OCI-M1 (cell line): ENCODE results near the gene KLK8.
"Not testable (repeated sequence)": the region's sequence is repeated elsewhere in the genome, so short reads cannot be mapped to it uniquely, and the experiment has no call there.

Source experiments
- DNase-seq: peaks from one replicate; lab custom pipeline; 2025; lab: John Stamatoyannopoulos, UW

KLK8 gene

GRCh38 chr19:50983625-50984292 lies 17.6 kb downstream of the KLK8 start, which contains the start of gene KLK7:
KLK7 (minus strand) TSS chr19:50983917; CDS start chr19:50982399, 1,518 bp downstream.
- DNase-seq, result no peak

DNA sequence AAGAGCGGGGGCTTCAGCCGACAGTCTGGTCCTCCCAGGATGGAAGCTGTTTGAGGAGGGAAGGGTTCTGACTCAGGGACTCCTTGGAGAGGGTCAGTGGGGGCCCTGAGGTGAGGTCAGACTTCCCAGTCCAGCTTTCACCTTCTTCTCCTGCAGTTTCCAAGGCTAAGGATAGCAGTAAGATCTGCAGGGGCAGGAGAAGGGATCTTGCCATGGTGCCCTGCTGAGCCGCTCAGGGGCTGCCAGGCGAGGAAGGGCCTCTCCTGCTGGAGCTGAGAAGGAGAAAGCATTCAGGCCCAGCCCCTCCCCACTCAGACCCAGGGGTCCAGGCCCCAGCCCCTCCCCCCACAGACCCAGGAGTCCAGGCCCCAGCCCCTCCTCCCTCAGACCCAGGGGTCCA lies 19.2 kb downstream of the KLK8 start:
- no peak for DNase-seq

GRCh38 chr19:50981587-50982146 lies 19.7 kb downstream of the KLK8 start:
- no peak for DNase-seq

- DNase-seq, result no peak
These were observed 21.2 kb downstream of the KLK8 start for GRCh38 chr19:50980208-50980607.

GRCh38 chr19:50979758-50980157 lies 21.6 kb downstream of the KLK8 start:
- DNase-seq, result no peak

DNA sequence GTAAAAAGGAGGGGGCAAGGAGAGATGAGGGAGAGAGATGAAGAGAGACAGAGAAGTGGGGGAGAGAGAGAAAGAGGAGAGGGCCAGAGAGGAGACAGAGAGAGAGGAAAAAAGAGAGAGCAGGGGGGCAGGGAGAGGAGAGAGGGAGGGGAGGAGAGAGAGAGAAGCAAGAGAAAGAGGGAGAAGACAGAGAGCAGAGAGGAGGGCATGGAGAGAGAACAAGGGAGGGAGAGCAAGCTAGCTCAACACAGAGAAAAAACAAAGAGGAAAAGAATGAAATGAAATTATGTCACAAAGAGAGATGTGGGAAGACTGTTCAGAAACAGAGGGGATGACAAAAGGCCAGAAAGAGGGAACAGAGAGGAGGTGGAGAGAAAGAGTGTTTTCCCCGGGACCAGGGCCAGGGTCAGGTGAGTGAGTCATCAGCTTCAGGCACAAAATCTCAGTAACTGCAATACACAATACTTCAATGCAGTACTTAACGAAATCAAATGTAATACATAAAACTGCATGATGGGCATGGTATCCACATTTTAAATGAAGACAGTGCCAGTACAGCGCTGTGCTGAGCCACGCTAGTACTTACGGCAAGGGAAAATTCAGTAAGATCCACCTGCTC lies 22.5 kb downstream of the KLK8 start:
- no peak for DNase-seq

DNA sequence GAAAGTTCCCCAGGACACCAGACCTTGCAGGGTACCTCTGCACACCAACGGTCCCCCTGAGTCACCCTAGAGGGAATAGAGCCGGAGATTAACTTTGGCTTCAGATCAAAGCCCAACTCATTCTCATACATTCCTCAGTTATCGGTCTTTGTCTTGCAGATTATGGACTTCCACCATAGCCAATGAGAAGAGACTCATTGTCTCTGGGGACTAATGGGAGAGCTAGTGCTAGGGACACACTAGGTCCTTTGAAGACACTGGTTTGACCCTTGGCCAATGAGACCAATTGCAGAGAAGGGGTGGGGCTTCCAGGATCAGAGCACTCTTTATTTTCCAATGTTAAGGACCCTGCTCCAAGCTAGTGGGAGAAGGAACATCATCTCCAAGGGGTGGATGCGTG lies 23.8 kb downstream of the KLK8 start:
- DNase-seq, result no peak

DNA sequence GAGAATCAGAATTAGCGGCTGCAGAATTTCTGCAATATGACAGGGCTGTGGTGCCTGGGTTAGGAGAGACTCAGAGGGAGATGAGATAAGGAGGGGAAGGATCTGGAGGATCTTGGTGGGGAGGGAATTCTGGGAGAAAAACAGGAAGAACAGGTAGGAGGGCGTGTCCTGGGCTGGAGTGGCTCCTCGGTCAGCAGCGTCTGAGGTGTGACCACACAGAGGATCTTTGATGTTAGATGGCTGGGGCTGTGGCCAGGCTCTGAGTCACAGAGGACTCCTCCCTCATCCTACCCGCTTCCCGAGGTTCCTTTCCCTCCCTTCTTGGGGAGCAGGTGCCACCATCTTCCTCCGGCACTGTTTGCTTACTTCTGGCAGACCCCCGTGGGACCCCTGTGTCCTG lies 25.6 kb downstream of the KLK8 start:
- DNase-seq, result no peak

- DNase-seq, result no peak
These were observed 26.5 kb downstream of the KLK8 start for GRCh38 chr19:50974702-50975556.

DNA sequence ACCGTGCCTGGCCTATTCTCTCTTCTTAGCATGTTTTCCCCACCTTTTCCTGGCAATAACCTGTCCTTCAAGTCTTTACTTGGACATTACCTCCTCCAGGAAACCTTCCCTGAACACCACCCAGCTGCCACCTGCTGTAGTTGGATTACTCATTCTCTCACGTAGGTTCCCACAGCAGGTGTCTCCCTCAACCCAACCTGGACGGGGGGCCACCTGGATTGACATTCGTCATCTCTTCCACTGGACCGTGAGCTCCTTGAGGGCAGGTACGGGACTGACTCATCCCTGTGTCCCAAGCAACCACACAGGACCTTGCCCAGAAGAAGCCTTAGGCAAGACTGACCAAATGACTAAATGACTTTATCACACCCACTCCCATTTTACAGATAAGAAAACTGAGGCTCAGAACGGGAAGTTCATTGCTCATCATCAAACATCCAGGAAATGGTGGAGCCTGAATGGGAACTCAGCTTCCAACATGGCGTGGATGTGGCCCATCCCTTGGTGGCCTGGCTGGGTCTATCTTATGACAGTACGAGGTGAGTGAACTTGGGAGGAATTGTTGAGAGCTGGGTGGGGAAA lies 28.5 kb downstream of the KLK8 start:
- no peak for DNase-seq

DNA sequence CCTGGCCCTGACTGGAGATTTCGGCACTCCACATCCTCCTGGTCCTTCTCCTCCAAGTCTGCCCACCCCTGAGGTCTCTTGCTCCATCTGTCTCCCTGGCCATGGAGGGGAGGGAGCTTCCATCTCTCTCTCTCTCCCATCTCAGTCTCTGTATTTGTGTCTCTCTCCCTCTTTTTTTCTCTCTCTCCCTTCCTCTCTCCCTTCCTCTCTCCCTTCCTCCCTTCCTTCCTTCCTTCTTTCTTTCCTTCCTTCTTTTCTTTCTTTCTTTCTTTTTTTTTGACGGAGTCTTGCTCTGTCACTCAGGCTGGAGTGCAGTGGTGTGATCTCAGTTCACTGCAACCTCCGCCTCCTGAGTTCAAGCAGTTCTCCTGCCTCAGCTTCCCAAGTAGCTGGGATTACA lies 31.6 kb downstream of the KLK8 start:
- not testable (repeated sequence) for DNase-seq

GRCh38 chr19:50969413-50969760 lies 32.0 kb downstream of the KLK8 start, which contains the start of gene KLK6:
KLK6 (minus strand) TSS chr19:50969591; CDS start chr19:50968104, 1,487 bp downstream.
- no peak for DNase-seq

- DNase-seq, result no peak
These were observed 32.5 kb downstream of the KLK8 start for GRCh38 chr19:50968716-50969412.

GRCh38 chr19:50967929-50968715 lies 33.3 kb downstream of the KLK8 start:
- no peak for DNase-seq

DNA sequence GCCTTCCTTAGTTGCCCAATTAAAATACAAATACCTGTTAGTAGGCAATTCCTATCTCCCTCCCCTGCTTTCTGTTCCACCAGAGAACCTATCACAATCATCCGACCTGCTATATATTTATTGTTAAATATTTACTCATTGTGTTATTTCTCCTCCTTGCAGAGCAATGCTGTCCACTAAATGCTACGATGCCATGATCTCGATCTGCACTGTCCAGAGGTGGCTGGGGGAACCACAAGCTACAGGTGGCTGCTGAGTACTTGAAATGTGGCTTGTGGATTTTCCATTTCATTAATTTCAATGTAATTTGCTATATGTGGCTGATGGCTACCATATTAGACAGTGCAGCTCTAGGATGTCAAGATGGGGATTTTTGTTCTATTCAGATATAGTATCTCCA lies 37.1 kb downstream of the KLK8 start:
- DNase-seq, result no peak

GRCh38 chr19:50963381-50963780 lies 38.0 kb downstream of the KLK8 start:
- DNase-seq, result no peak

DNA sequence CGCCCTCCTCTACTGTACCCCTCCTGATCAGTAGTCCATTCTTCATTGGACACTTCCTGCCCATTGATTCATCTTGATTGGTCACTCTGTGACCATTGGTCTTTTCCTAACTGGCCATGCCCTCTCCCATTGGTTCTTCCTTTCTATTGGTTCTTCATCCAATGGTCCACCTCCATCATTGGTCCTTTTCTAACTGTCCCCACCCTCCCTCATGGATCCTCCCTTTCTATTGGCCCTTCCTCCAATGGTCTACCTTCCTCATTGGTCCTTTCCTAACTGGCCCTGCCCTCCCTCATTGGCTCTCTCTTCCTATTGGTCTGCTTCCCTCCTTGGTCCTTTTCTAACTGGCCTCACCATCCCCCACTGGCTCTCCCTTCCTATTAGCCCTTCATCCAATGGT lies 39.2 kb downstream of the KLK8 start:
- DNase-seq, result no peak

GRCh38 chr19:50959731-50960500 lies 41.5 kb downstream of the KLK8 start:
- no peak for DNase-seq

GRCh38 chr19:50957587-50957986 lies 43.8 kb downstream of the KLK8 start:
- no peak for DNase-seq

DNA sequence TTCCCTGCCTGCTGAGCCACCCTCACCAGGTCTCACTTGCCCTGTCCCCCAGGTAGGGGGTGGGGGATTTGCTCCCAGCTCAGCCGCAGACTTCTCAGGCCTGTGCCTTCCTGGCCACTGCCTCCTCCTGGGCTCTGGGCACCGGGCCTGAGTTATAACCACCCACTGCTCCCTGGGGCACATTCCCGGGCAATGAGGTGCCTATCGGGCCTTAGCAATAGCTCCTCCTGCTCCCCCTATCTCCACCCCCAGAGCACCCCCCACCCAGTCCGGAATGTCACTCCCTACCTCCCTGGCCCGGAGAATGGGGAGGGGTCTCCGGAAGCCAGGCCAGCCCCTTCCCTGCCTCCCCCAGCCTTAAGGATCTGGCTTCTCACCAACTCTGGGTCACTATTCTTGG lies 48.5 kb downstream of the KLK8 start, which contains the start of gene KLK5:
Gene KLK5, minus strand, starts transcription at position 129 of the 400 bp plus-strand sequence. CDS start 381 bp downstream, outside the sequence.
- no peak for DNase-seq
